ENCODE data around the gene LRP1B. TPM values are rescaled to one million over a fixed set of nuclear protein-coding genes. Genes with fewer than 3 reads are reported as not detected.

LRP1B gene
- total RNA-seq, 1 donor from 2014 or later, result 8.8 TPM

- H3K4me1 ChIP-seq, result no peaks in the 10 kb centered on the region
- DNase-seq (ENCODE audit: extremely low spot score in 2 of 2), result no peak
- no peaks in the 10 kb centered on the region for H3K27me3 ChIP-seq
- intact Hi-C loops (cut with DNase I), result no loop called here
- no peak overlapping the region for H3K4me3 ChIP-seq
- no peaks in the 10 kb centered on the region for H3K9me3 ChIP-seq
- no peaks in the 10 kb centered on the region for H3K36me3 ChIP-seq
- H3K27ac ChIP-seq, result no peak overlapping the region
- no peak for TF ChIP-seq POLR2AphosphoS5 (IDR thresholded peaks at IDR 0.05; ENCODE audit: insufficient read depth in 1 of 2, low read depth in 1 of 2)
- no peak for TF ChIP-seq POLR2A (IDR thresholded peaks at IDR 0.05)
- no peak for TF ChIP-seq CTCF (IDR thresholded peaks at IDR 0.05)
Measured at GRCh38 chr2:141590620-141591019, 540.2 kb downstream of the LRP1B start.

- DNase-seq (ENCODE audit: extremely low spot score in 2 of 2), result no peak
- H3K4me1 ChIP-seq, result no peaks in the 10 kb centered on the region
- H3K36me3 ChIP-seq, result no peaks in the 10 kb centered on the region
- H3K4me3 ChIP-seq, result no peak overlapping the region
- H3K27ac ChIP-seq, result no peak overlapping the region
- H3K27me3 ChIP-seq, result no peaks in the 10 kb centered on the region
- no peaks in the 10 kb centered on the region for H3K9me3 ChIP-seq
- no peak for TF ChIP-seq POLR2AphosphoS5 (IDR thresholded peaks at IDR 0.05; ENCODE audit: insufficient read depth in 1 of 2, low read depth in 1 of 2)
- intact Hi-C loops (cut with DNase I), result no loop called here
Measured at GRCh38 chr2:141589314-141589713, 541.5 kb downstream of the LRP1B start.

- Histone ChIP-seq H3K9me3 (no peaks in the 10 kb centered on the region), H3K36me3 (no peaks in the 10 kb centered on the region), H3K27ac (no peak overlapping the region), H3K4me1 (no peaks in the 10 kb centered on the region), H3K4me3 (no peak overlapping the region), H3K27me3 (no peaks in the 10 kb centered on the region)
- intact Hi-C loops (cut with DNase I), result no loop called here
- DNase-seq (ENCODE audit: extremely low spot score in 2 of 2), result no peak
- TF ChIP-seq CTCF (IDR thresholded peaks at IDR 0.05) (no peak), POLR2A (IDR thresholded peaks at IDR 0.05) (no peak), POLR2AphosphoS5 (IDR thresholded peaks at IDR 0.05; ENCODE audit: insufficient read depth in 1 of 2, low read depth in 1 of 2) (no peak)
Measured at GRCh38 chr2:141586985-141587384, 543.8 kb downstream of the LRP1B start.

- intact Hi-C loops (cut with DNase I), result no loop called here
- H3K9me3 ChIP-seq, result no peaks in the 10 kb centered on the region
- TF ChIP-seq POLR2AphosphoS5 (IDR thresholded peaks at IDR 0.05; ENCODE audit: insufficient read depth in 1 of 2, low read depth in 1 of 2), result no peak
- no peak for TF ChIP-seq POLR2A (IDR thresholded peaks at IDR 0.05)
- TF ChIP-seq CTCF (IDR thresholded peaks at IDR 0.05), result no peak
- H3K27ac ChIP-seq, result no peak overlapping the region
- H3K36me3 ChIP-seq, result no peaks in the 10 kb centered on the region
- no peak for DNase-seq (ENCODE audit: extremely low spot score in 2 of 2)
- no peak overlapping the region for H3K4me3 ChIP-seq
- H3K4me1 ChIP-seq, result no peaks in the 10 kb centered on the region
- H3K27me3 ChIP-seq, result no peaks in the 10 kb centered on the region
Measured at GRCh38 chr2:141582213-141582612, 548.6 kb downstream of the LRP1B start.

- DNase-seq (ENCODE audit: extremely low spot score in 2 of 2), result no peak
- TF ChIP-seq CTCF (IDR thresholded peaks at IDR 0.05) (no peak), POLR2AphosphoS5 (IDR thresholded peaks at IDR 0.05; ENCODE audit: insufficient read depth in 1 of 2, low read depth in 1 of 2) (no peak), POLR2A (IDR thresholded peaks at IDR 0.05) (no peak)
- intact Hi-C loops (cut with DNase I), result no loop called here
- no peak overlapping the region for H3K4me3 ChIP-seq
- H3K27ac ChIP-seq, result no peak overlapping the region
- no peaks in the 10 kb centered on the region for H3K9me3 ChIP-seq
- H3K27me3 ChIP-seq, result no peaks in the 10 kb centered on the region
- H3K4me1 ChIP-seq, result no peaks in the 10 kb centered on the region
- no peaks in the 10 kb centered on the region for H3K36me3 ChIP-seq
Measured at GRCh38 chr2:141579071-141579470, 551.7 kb downstream of the LRP1B start.

All from vagina (tissue), 2 donors.